Stimulated activated naive CD8-positive, alpha-beta T cell treated with anti-CD3 and anti-CD28 coated beads, Interleukin-15, Interleukin-2, amounts not matched to agents 100 ng/mL and 50 ng/mL, for 24 hours (primary cell): ENCODE results near the gene GALNT10.
A peak's percentile ranks its signal among the peaks of the same experiment; 100 is the strongest.
"Not testable (repeated sequence)": the region's sequence is repeated elsewhere in the genome, so short reads cannot be mapped to it uniquely, and the experiment has no call there.

Experiments
- H3K27ac Mint-ChIP-seq: one replicate; pipeline ENCODE4 v1.8.0; 2021; ENCODE audit warnings: mild to moderate bottlenecking, mixed read lengths
- H3K27me3 Mint-ChIP-seq: one replicate; pipeline ENCODE4 v1.8.0; 2021; ENCODE audit warnings: mixed read lengths
- H3K36me3 Mint-ChIP-seq: one replicate; pipeline ENCODE4 v1.8.0; 2021; ENCODE audit warnings: low read depth, mixed read lengths
- H3K4me1 Mint-ChIP-seq: one replicate; pipeline ENCODE4 v1.8.0; 2021; ENCODE audit warnings: low read depth, mixed read lengths
- H3K4me3 Mint-ChIP-seq: one replicate; pipeline ENCODE4 v1.8.0; 2021; ENCODE audit warnings: mild to moderate bottlenecking, mixed read lengths
- H3K9me3 Mint-ChIP-seq: one replicate; pipeline ENCODE4 v1.8.0; 2021; ENCODE audit warnings: mixed read lengths

GALNT10 gene

GRCh38 chr5:154351566-154351965 is 161.0 kb downstream of the GALNT10 start:
- Mint-ChIP-seq H3K27ac (no peak overlapping the region), H3K4me1 (peaks cover 8% of the 10 kb centered on the region), H3K36me3 (peaks cover 8% of the 10 kb centered on the region), H3K4me3 (no peak overlapping the region), H3K27me3 (no peaks in the 10 kb centered on the region), H3K9me3 (no peaks in the 10 kb centered on the region)

DNA sequence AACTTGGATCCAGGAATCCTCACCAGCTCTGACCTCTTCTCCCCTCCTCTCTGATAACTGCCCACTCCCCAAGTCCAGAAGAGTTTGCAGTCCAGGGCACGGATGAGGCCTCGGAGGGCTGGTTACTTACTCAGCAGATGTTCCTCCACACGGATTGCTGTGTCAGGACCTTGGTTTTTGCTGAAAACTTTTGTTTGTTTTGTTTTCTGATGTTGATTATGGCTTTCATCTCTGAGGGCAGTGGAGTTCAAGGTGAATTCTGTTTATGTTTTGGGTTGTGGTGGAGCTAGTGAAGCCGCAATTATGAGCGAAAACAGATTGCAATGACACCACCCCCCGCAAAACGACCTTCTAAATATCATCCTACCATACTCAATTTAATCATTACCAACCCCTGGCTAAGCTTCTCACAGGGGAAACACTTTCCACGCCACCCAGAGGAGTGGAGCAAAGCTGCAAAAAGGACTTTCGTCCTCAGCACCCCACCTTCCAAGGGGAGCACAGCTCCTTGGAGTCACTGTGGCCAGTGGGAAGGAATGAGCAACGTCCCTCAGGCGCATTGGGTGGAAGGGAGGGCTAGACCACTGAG is 162.5 kb downstream of the GALNT10 start:
- no peaks in the 10 kb centered on the region for H3K9me3 Mint-ChIP-seq
- H3K27me3 Mint-ChIP-seq, result no peaks in the 10 kb centered on the region
- no peak overlapping the region for H3K4me3 Mint-ChIP-seq
- H3K36me3 Mint-ChIP-seq, result peaks cover 8% of the 10 kb centered on the region
- H3K27ac Mint-ChIP-seq, result no peak overlapping the region
- peaks cover 8% of the 10 kb centered on the region for H3K4me1 Mint-ChIP-seq

GRCh38 chr5:154355129-154355611 is 164.6 kb downstream of the GALNT10 start:
- no peaks in the 10 kb centered on the region for H3K9me3 Mint-ChIP-seq
- peaks cover 9% of the 10 kb centered on the region for H3K36me3 Mint-ChIP-seq
- no peak overlapping the region for H3K27ac Mint-ChIP-seq
- no peaks in the 10 kb centered on the region for H3K27me3 Mint-ChIP-seq
- H3K4me3 Mint-ChIP-seq, result no peak overlapping the region
- peaks cover 8% of the 10 kb centered on the region for H3K4me1 Mint-ChIP-seq

- peaks cover 8% of the 10 kb centered on the region for H3K4me1 Mint-ChIP-seq
- no peaks in the 10 kb centered on the region for H3K9me3 Mint-ChIP-seq
- H3K4me3 Mint-ChIP-seq, result no peak overlapping the region
- no peaks in the 10 kb centered on the region for H3K27me3 Mint-ChIP-seq
- H3K27ac Mint-ChIP-seq, result no peak overlapping the region
- H3K36me3 Mint-ChIP-seq, result peaks cover 9% of the 10 kb centered on the region
Observed at GRCh38 chr5:154356020-154356655, 165.6 kb downstream of the GALNT10 start.

DNA sequence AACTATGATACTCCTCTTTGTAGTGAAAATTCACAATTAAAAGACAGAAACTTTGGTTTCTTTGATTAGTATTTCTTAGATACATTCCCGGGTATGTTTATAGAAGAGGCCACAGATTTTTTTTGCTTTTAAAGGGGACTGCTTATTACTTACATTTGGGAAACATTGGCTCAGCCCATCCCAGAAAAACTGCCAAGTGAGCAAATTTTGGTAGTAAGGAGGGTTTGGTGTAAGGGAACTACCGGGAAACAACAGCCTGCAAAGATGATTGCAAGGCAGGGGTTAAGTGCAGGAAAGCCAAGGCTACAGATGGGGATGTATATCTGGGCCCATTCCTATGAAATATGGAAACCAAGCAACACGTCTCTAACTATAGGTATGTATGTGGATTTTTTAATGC is 166.4 kb downstream of the GALNT10 start:
- H3K27me3 Mint-ChIP-seq, result no peaks in the 10 kb centered on the region
- peaks cover 3% of the 10 kb centered on the region for H3K4me1 Mint-ChIP-seq
- peaks cover 9% of the 10 kb centered on the region for H3K36me3 Mint-ChIP-seq
- no peaks in the 10 kb centered on the region for H3K9me3 Mint-ChIP-seq
- H3K4me3 Mint-ChIP-seq, result no peak overlapping the region
- H3K27ac Mint-ChIP-seq, result no peak overlapping the region

DNA sequence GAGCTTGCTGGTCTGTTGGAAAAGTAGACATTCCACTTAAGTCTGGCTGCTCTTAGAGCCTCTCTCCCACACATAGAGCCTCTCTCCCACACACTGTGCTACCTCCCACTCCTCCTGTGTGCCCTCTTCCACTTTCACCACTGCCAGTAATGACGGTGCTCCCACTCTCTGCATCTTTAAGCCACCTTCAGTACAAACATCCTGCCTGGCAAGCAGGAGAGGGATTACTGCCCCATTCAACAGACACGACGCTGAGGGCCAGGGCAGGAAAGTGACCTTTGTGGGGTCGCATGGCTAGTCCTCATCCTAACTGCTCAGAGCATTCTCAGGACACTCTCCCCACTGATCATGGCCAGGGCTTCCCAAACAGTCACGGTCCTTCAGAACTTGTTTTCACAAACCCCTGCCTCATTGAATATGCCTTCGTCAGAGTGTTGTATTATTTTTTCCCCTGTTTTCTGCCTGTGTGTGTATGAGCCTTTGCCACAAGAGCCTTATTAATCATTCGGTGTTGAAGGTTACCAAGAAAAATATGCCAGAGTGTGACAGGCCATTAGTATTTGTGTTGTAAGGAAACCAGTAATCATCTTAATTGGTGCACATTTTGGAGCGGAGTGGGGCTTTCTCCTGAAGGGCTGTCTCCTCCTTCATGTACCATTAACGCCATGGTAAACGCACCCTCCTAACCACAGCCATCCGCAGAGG is 168.1 kb downstream of the GALNT10 start:
- peaks cover 5% of the 10 kb centered on the region for H3K36me3 Mint-ChIP-seq
- H3K4me3 Mint-ChIP-seq, result no peak overlapping the region
- H3K4me1 Mint-ChIP-seq, result peaks cover 3% of the 10 kb centered on the region
- H3K27me3 Mint-ChIP-seq, result no peaks in the 10 kb centered on the region
- H3K9me3 Mint-ChIP-seq, result no peaks in the 10 kb centered on the region
- peak overlapping the region; percentile 42 for H3K27ac Mint-ChIP-seq

DNA sequence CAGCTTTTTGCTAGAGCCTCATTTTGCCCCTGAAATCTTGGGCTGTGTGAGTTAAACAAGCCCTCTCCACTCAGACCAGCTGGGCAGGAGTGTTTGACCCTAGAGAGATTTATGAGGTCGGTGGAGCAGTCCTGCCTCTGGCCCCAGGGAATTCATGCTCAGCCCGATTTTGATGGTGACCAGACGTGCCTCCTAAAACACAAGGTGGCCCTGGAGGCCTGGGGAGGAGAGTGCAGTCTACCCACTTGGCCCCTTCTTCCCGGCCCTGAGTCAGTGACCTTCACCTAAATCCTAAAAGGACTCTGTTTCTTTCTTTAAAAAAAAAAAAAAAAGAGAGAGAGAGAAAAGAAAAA is 168.7 kb downstream of the GALNT10 start:
- Mint-ChIP-seq H3K9me3 (no peaks in the 10 kb centered on the region), H3K4me1 (peaks cover 3% of the 10 kb centered on the region), H3K27me3 (no peaks in the 10 kb centered on the region), H3K36me3 (peaks cover 10% of the 10 kb centered on the region), H3K27ac (no peak overlapping the region), H3K4me3 (no peak overlapping the region)

GRCh38 chr5:154360241-154360640 is 169.7 kb downstream of the GALNT10 start:
- not testable (repeated sequence) for H3K27ac Mint-ChIP-seq, H3K4me1 Mint-ChIP-seq, H3K9me3 Mint-ChIP-seq, H3K27me3 Mint-ChIP-seq, H3K4me3 Mint-ChIP-seq
- peaks cover 11% of the 10 kb centered on the region for H3K36me3 Mint-ChIP-seq

- H3K4me3 Mint-ChIP-seq, result no peak overlapping the region
- H3K9me3 Mint-ChIP-seq, result no peaks in the 10 kb centered on the region
- no peak overlapping the region for H3K27ac Mint-ChIP-seq
- no peaks in the 10 kb centered on the region for H3K27me3 Mint-ChIP-seq
- H3K36me3 Mint-ChIP-seq, result peaks cover 11% of the 10 kb centered on the region
- H3K4me1 Mint-ChIP-seq, result no peaks in the 10 kb centered on the region
Observed at GRCh38 chr5:154363411-154363810, 172.9 kb downstream of the GALNT10 start.

GRCh38 chr5:154364771-154365170 is 174.2 kb downstream of the GALNT10 start:
- Mint-ChIP-seq H3K4me3 (no peak overlapping the region), H3K27ac (no peak overlapping the region), H3K27me3 (no peaks in the 10 kb centered on the region), H3K4me1 (no peaks in the 10 kb centered on the region), H3K9me3 (no peaks in the 10 kb centered on the region), H3K36me3 (peaks cover 14% of the 10 kb centered on the region)

DNA sequence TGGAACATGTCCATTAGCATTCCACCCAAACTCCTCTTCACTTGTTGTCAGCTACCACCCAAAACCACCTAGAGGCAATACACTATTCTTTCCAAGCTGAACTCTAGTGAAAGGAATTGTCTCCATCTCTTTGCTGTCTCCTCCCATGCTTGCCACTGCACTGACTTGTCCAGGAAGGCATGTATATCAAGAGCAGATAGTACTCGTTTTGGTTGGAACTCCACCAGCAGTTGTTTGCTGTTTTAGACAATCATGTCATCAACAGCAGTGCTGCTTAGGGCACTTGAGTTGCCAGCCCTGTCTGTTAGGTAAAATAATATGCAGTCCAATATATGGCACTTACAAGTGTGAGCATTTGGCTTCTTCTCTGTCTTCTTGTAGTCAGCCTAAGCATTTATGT is 175.3 kb downstream of the GALNT10 start:
- H3K36me3 Mint-ChIP-seq, result peaks cover 14% of the 10 kb centered on the region
- no peaks in the 10 kb centered on the region for H3K27me3 Mint-ChIP-seq
- no peaks in the 10 kb centered on the region for H3K9me3 Mint-ChIP-seq
- no peak overlapping the region for H3K4me3 Mint-ChIP-seq
- H3K27ac Mint-ChIP-seq, result no peak overlapping the region
- H3K4me1 Mint-ChIP-seq, result no peaks in the 10 kb centered on the region

- Mint-ChIP-seq H3K4me1 (no peaks in the 10 kb centered on the region), H3K4me3 (no peak overlapping the region), H3K27ac (no peak overlapping the region), H3K36me3 (peaks cover 14% of the 10 kb centered on the region), H3K27me3 (no peaks in the 10 kb centered on the region), H3K9me3 (no peaks in the 10 kb centered on the region)
Observed at GRCh38 chr5:154366353-154366752, 175.8 kb downstream of the GALNT10 start.

GRCh38 chr5:154367101-154367500 is 176.6 kb downstream of the GALNT10 start:
- H3K9me3 Mint-ChIP-seq, result no peaks in the 10 kb centered on the region
- H3K27ac Mint-ChIP-seq, result no peak overlapping the region
- peaks cover 14% of the 10 kb centered on the region for H3K36me3 Mint-ChIP-seq
- no peak overlapping the region for H3K4me3 Mint-ChIP-seq
- H3K4me1 Mint-ChIP-seq, result no peaks in the 10 kb centered on the region
- H3K27me3 Mint-ChIP-seq, result no peaks in the 10 kb centered on the region

GRCh38 chr5:154368041-154368800 is 177.7 kb downstream of the GALNT10 start:
- Mint-ChIP-seq H3K27me3 (no peaks in the 10 kb centered on the region), H3K27ac (no peak overlapping the region), H3K4me3 (no peak overlapping the region), H3K36me3 (peaks cover 14% of the 10 kb centered on the region), H3K4me1 (no peaks in the 10 kb centered on the region), H3K9me3 (no peaks in the 10 kb centered on the region)

DNA sequence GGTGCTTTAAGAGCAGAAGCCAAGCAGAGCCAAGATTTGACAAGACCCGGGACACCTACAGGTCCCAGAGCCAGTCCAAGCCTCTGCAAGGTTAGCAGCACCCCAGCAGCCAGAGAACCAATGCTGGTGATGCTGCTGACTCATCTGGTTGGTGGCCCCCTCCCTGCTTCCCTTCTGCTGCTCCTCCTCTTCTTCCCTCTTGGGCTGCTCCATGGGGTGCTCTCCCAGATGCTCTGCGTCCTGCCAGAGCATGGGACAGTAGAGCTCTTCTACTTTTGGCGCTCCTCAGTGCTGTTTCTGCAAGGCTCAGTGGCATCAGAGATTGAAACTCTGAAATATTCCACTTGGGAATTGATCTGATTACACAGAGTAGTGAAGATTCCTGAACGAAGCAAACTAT is 179.1 kb downstream of the GALNT10 start:
- H3K4me1 Mint-ChIP-seq, result no peaks in the 10 kb centered on the region
- no peaks in the 10 kb centered on the region for H3K9me3 Mint-ChIP-seq
- H3K4me3 Mint-ChIP-seq, result no peak overlapping the region
- no peaks in the 10 kb centered on the region for H3K27me3 Mint-ChIP-seq
- H3K27ac Mint-ChIP-seq, result no peak overlapping the region
- peaks cover 7% of the 10 kb centered on the region for H3K36me3 Mint-ChIP-seq
